GM19023 (cell line): ENCODE measurements around the gene RNF144B.
"Not testable (repeated sequence)": the region's sequence is repeated elsewhere in the genome, so short reads cannot be mapped to it uniquely, and the experiment has no call there.

Source experiments
- ATAC-seq: cut with Tn5 transposase; IDR thresholded peaks from one replicate; pipeline ENCODE4 v1.9.1; 2021; ENCODE audit warnings: mild to moderate bottlenecking, moderate library complexity; ENCODE audit not compliant: unreplicated experiment

The RNF144B gene

DNA sequence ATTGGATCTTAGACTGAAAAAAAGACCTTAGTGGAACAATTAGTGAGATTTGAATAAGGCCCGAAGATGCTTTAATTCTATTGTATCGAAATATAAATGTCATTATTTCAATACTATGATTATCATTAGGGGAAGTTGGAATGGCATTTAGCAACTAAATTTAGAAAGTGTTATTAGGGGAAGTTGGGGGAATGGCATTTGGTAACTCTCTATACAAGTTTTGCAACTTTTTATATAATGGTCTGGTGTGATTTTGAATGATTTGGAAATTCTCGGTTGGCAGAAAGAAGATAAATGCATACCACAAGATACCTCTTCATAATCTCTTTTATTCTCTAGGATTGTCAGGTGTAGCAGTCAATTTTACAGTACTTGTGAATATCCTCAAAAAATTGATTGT, 49.2 kb downstream of the RNF144B start:
- no peak for ATAC-seq

- no peak for ATAC-seq
Measured at GRCh38 chr6:18439581-18439980, 52.4 kb downstream of the RNF144B start.

DNA sequence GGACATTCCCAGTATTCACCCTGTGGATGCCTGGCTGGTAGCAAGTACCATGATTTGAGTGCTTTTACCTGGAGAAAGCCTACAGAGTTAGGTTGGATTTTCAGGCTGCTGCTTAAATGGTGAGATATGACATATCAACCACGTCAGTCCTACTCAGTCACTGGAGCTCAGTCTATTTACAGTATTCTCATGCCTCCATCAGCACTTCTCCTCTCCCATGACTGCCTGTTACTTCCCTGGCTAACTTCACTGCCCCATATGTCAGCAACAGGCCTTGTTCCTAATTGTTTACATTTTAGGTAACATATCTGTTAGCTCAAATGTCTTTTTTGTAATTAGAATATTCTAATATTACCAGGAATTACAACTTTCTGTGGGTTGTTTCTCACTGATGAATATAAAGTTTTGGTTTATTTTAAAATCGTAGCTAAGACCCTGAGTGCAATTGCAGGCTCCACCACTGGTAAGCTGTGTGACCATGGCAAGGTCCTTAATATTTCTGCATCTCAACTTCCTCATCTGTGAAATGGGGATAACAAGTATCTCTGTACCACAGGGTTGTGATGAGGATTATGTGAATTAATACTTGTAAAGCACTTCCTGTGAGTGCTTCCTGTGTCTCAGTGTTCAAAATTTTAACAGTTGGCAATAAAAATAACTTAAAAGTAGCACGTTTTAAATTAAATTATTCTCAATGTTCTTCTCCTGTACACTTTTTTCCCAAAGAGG, 54.3 kb downstream of the RNF144B start:
- ATAC-seq = no peak

- ATAC-seq = no peak
Measured at GRCh38 chr6:18444111-18444510, 57.0 kb downstream of the RNF144B start.

GRCh38 chr6:18445228-18445627, 58.1 kb downstream of the RNF144B start:
- no peak for ATAC-seq

DNA sequence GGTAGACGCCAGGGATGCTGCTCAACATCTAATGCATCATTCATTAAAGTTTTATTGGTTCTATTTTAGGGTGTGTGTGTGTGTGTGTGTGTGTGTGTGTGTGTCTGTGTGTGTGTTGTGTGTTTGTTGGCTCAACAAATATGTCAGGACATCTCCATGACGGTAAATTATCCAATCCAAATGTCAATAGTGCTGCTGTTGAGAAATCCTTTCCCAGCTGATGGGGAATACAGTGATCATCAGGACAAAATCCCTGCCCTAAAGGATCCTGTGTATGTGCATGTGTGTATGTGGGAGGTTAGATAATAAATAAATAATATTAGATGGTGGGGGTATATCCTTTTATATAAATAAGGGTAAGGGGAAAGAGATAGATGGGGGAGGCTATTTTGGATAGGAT, 59.6 kb downstream of the RNF144B start:
- ATAC-seq = no peak

DNA sequence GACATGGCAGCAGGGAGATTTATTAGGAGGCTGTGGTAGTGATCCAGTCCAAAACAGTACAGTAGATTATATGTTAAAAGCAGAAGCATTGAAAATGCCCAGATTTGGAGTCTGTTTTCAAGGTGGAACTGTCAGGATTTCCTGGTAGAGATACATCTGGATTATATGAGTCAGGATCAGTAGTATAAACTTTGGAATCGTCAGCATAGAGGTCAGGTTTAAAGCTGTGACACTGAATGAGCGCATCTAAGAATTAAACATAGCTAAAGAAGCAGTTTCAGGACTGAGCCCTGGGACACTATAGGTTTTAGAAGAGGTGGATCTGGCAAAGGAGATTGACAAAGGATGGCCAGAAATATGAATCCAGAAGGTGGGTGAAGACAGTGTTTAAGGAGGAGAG, 60.4 kb downstream of the RNF144B start:
- no peak for ATAC-seq

- no peak for ATAC-seq
Measured at GRCh38 chr6:18451756-18452155, 64.6 kb downstream of the RNF144B start.

- ATAC-seq = no peak
Measured at GRCh38 chr6:18454446-18454845, 67.3 kb downstream of the RNF144B start.

GRCh38 chr6:18457065-18457737, 70.1 kb downstream of the RNF144B start:
- ATAC-seq = no peak

GRCh38 chr6:18458086-18458485, 70.9 kb downstream of the RNF144B start:
- ATAC-seq = not testable (repeated sequence)

- no peak for ATAC-seq
Measured at GRCh38 chr6:18463429-18463828, 76.3 kb downstream of the RNF144B start.

DNA sequence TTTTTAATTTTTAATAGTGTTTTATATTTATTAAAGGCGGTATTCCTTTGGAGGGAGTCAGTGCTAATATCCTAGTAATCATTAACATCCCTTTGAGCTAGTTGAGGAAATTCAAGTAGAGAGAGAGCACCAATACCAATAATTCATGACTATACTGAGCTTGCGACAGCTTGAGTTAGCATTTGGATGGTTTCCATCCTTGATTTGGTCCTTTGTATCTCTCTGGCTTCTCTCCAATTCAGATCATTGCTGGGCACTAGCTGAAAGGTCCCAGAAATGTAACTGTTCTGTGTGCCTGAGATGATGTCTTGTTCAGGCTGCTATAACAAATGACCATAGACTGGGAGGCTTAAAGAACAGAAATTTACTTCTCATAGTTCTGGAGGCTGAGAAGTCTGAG, 77.0 kb downstream of the RNF144B start:
- ATAC-seq = no peak

- ATAC-seq = no peak
Measured at GRCh38 chr6:18465410-18466154, 78.4 kb downstream of the RNF144B start.

- ATAC-seq = no peak
Measured at GRCh38 chr6:18467741-18468502, 80.8 kb downstream of the RNF144B start.

- ATAC-seq = no peak
Measured at GRCh38 chr6:18468503-18468843, 81.3 kb downstream of the RNF144B start.

GRCh38 chr6:18469536-18469935, 82.4 kb downstream of the RNF144B start:
- ATAC-seq = no peak

DNA sequence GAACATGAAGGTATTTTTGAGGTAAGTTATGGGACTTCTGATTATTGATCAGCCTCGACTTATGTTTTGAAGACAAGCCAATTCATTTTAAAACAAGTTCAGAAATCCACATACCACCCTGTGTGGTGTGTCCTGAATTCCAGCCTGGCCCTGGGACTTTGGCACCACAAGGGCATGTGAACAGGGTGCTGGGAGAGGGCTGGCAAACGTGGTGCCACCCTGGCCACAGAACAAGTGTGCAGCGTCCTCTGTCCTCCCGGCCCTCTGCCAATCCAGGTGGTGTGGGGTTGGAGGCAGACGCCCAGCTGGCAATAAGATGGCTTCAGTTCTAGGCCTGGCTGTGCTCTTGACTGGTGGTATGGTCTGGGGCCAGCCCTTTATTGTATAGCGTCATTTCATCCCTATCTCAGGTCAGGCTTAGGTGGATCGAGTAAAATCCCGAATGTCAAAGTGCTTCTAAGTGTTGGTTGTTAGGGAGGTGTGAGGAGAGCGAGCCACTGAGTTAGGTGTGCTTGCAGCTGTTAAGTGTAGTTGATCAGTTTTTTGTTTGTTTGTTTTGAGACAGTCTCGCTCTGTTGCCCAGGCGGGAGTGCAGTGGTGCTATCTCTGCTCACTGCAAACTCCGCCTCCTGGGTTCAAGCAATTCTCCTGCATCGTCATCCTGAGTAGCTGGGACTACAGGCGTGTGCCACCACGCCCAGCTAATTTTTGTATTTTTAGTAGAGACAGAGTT, 84.2 kb downstream of the RNF144B start:
- no peak for ATAC-seq

DNA sequence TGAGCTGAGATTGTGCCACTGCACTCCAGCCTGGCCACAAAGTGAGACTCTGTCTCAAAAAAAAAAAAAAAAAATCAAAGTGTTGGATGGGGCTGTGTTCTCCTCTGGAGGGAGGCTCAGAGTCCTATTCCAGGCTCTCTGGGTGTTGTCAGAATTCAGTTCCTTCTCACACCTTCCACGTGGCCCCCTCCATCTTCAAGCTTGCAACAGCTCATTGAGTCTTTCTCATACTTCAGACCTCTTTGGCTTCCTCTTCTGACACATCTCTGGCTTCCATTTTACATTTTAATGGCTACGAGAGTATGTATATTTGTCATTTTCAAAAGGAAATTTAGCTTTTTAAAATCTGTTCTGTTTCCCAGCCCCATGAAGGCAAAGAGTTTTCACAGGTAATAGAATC, 85.8 kb downstream of the RNF144B start:
- no peak for ATAC-seq

GRCh38 chr6:18473755-18474154, 86.6 kb downstream of the RNF144B start:
- ATAC-seq = no peak
